Fibroblast of peridontal ligament (primary cell): ENCODE data around the gene TATDN3.
"Not testable (repeated sequence)": the region's sequence is repeated elsewhere in the genome, so short reads cannot be mapped to it uniquely, and the experiment has no call there.

Source experiments
- DNase-seq: peaks from one replicate; pipeline ENCODE4 v3.0.0-alpha.2; 2010; ENCODE audit errors: extremely low read depth

TATDN3 gene

GRCh38 chr1:212791676-212792395, at the start of gene TATDN3, which contains the start of gene NSL1:
TSS of gene TATDN3 (plus strand) at chr1:212791894. CDS start at chr1:212791922, 28 bp downstream.
TSS of gene NSL1 (minus strand) at chr1:212791777. CDS start at chr1:212791763, 14 bp downstream.
- DNase-seq, result peak; percentile 94

- DNase-seq, result no peak
Observed at GRCh38 chr1:212743901-212744475, 47.7 kb upstream of the TATDN3 start.

- no peak for DNase-seq
Observed at GRCh38 chr1:212745303-212745702, 46.4 kb upstream of the TATDN3 start.

GRCh38 chr1:212746546-212746945, 45.1 kb upstream of the TATDN3 start:
- no peak for DNase-seq

GRCh38 chr1:212749821-212750535, 41.7 kb upstream of the TATDN3 start:
- peak; percentile 82 for DNase-seq

- peak; percentile 78 for DNase-seq
Observed at GRCh38 chr1:212752252-212752933, 39.3 kb upstream of the TATDN3 start.

GRCh38 chr1:212752934-212753497, 38.7 kb upstream of the TATDN3 start:
- DNase-seq, result peak; percentile 33

GRCh38 chr1:212753749-212754148, 37.9 kb upstream of the TATDN3 start:
- DNase-seq, result no peak

GRCh38 chr1:212754193-212754592, 37.5 kb upstream of the TATDN3 start:
- DNase-seq, result no peak

GRCh38 chr1:212754680-212755079, 37.0 kb upstream of the TATDN3 start:
- DNase-seq, result peak; percentile 21

- DNase-seq, result no peak
Observed at GRCh38 chr1:212759683-212760082, 32.0 kb upstream of the TATDN3 start.

- DNase-seq, result no peak
Observed at GRCh38 chr1:212760126-212760823, 31.4 kb upstream of the TATDN3 start.

GRCh38 chr1:212762234-212762633, 29.5 kb upstream of the TATDN3 start:
- no peak for DNase-seq

GRCh38 chr1:212762839-212763238, 28.9 kb upstream of the TATDN3 start:
- no peak for DNase-seq

GRCh38 chr1:212764718-212765281, 26.9 kb upstream of the TATDN3 start:
- not testable (repeated sequence) for DNase-seq

GRCh38 chr1:212766825-212767224, 24.9 kb upstream of the TATDN3 start:
- not testable (repeated sequence) for DNase-seq

GRCh38 chr1:212769459-212770167, 22.1 kb upstream of the TATDN3 start:
- peak; percentile 12 for DNase-seq

- no peak for DNase-seq
Observed at GRCh38 chr1:212771341-212771740, 20.4 kb upstream of the TATDN3 start.

- DNase-seq, result no peak
Observed at GRCh38 chr1:212773011-212773410, 18.7 kb upstream of the TATDN3 start.

GRCh38 chr1:212774584-212774983, 17.1 kb upstream of the TATDN3 start:
- peak; percentile 46 for DNase-seq
